NCI-H1694 treated with DMSO at 0.1 percent for 48 hours (cell line): ENCODE results near the gene VPS45.
"Not testable (repeated sequence)": the region's sequence is repeated elsewhere in the genome, so short reads cannot be mapped to it uniquely, and the experiment has no call there.

Source experiments
- DNase-seq: peaks from one replicate; lab custom pipeline; 2025; lab: John Stamatoyannopoulos, UW

Gene VPS45, protein sequence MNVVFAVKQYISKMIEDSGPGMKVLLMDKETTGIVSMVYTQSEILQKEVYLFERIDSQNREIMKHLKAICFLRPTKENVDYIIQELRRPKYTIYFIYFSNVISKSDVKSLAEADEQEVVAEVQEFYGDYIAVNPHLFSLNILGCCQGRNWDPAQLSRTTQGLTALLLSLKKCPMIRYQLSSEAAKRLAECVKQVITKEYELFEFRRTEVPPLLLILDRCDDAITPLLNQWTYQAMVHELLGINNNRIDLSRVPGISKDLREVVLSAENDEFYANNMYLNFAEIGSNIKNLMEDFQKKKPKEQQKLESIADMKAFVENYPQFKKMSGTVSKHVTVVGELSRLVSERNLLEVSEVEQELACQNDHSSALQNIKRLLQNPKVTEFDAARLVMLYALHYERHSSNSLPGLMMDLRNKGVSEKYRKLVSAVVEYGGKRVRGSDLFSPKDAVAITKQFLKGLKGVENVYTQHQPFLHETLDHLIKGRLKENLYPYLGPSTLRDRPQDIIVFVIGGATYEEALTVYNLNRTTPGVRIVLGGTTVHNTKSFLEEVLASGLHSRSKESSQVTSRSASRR

DNA sequence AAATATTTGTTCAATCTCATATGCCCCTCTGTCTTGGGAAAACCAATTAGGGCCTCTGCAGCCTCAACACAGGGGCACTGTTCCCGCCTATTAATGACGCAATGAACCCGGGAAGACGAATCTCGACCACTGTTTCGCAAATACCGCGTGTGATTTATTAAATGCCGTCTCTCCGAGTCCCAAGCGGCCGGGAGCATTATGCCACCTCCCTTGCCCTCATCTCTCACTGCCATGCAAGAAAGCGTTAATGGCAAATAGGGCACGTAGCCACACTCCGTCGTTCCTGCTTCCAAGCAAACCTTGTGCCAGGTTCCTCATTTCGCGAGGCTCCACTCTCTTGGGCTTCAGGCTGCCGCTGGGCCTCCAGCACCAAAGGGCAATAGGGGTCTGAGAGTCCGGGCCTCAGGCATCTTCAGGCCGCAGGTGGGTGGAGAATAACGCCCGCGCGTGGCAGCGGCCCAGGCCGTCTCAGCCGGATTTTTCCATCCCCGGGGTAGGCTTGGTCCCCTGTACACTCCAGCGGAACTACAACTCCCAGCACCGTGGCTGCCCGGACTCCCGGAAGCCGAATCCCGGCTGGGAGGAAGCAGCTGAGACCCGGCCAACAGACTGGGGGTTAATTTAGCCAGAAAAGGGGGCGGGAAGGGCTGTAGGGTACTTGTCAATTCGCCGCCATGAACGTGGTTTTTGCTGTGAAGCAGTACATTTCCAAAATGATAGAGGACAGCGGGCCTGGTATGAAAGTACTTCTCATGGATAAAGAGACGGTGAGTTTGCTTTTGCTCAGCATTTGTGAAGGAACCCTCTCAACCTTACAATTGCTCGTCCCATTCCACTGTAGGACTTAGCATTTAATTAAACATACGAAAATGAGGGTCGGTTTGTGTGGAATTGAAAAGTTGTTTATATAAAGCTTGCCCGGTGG, at the start of gene VPS45:
Gene VPS45, plus strand, starts transcription at position 593 of the 925 bp plus-strand sequence. Its CDS starts 82 bp downstream, at position 675.
- peak; percentile 95 for DNase-seq

- DNase-seq: no peak
Measured at GRCh38 chr1:150018165-150018564, 49.4 kb upstream of the VPS45 start.

DNA sequence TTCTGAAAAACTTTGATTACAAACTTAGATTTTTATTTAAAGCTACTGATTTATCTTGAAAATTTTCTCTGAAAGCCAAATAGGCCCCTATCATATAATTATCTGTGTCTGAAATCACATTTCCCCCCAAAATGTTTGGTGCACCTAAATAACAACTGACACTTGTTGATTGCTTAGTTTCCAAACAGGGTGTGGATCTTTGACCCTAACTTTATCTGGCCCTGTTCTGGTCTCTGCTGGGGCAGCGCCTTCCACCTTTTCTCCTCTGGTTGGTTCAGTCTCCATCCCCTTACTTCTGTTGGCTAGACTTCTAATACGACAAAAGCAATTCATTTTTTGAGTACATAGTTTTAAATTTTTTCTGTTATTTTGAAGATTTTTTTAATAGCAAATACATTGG, 46.9 kb upstream of the VPS45 start:
- no peak for DNase-seq

DNA sequence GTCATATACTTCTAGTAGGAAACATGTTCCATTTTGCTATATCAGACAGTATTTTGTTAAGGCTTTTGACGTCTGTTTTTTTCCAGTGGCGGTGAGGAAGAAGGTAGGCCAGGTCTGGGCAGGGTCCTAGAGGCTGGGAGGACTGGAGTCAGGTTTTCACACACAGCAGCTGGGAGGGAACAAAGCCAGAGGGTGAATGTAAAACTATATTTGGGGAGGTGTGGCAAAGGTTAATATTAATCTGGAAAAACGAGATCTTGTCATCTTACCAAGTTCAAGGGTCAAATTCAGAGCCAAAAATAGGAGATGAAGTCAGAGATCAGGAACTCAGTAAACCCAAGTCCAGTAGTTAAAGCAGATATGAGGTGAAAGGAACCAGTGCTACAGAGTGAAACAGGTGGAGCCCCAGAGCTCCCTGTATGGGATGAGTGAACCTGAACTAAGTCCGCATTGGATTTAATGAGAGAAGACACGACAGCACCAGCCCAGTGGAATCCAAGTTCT, 46.3 kb upstream of the VPS45 start:
- no peak for DNase-seq

GRCh38 chr1:150022357-150022756, 45.2 kb upstream of the VPS45 start:
- DNase-seq: no peak

DNA sequence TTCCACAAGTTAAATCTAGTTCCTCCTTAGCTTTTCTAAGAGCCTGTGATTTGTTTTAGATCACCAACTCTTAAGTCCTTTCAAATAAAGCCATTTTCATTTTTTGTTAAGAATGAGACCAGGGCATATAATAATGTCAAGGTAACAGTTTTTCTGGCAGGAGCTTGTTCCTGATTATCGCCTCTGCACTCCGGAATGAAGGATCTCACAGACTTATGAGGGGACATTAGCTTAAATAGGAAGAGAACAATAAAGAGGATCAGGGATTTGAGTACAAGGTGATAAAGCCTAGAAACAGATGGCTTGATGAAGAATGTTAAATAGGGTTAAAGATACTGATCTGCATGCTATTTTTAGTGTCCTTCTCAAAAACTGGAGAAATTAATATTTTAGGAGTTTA, 43.4 kb upstream of the VPS45 start:
- DNase-seq: no peak

GRCh38 chr1:150028322-150028721, 39.3 kb upstream of the VPS45 start:
- DNase-seq: no peak

DNA sequence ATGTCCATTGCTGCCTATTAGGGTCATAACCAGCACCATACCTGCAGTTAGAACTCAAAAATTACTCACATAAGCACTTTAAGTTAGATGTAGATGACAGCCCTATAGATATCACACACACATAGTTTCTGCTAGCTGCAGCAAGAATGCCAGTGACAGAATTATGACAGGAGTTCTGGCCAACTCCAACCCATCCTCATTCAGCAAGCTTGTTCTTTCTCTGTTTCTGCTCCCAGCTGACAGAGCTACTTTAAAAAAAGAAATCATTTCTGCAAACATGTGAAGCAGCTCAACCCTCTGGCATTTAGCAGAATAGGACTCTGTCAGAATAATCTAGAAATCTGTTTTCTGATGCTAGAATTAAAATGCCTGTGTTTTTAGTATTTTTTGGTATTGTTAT, 33.2 kb upstream of the VPS45 start:
- no peak for DNase-seq

DNA sequence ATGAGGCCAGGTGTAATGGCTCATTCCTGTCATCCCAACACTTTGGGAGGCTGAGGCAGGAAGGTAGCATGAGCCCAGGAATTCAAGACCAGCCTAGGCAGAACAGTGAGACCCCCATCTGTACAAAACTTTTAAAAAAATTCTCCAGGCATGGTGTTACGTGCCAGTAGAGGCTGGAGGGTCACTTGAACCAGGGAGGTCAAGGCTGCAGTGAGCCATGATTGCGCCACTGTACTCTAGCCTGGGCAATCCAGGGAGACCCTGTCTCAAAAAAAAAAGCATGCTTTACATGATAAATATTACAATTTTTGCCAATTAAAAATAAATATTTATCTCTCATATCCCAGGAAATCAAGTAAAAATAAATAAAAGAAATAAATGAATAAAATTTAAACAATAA, 17.6 kb upstream of the VPS45 start:
- no peak for DNase-seq

GRCh38 chr1:150051089-150051373, 16.5 kb upstream of the VPS45 start:
- no peak for DNase-seq

- DNase-seq: not testable (repeated sequence)
Measured at GRCh38 chr1:150051905-150052412, 15.6 kb upstream of the VPS45 start.

- DNase-seq: no peak
Measured at GRCh38 chr1:150053926-150054325, 13.7 kb upstream of the VPS45 start.

DNA sequence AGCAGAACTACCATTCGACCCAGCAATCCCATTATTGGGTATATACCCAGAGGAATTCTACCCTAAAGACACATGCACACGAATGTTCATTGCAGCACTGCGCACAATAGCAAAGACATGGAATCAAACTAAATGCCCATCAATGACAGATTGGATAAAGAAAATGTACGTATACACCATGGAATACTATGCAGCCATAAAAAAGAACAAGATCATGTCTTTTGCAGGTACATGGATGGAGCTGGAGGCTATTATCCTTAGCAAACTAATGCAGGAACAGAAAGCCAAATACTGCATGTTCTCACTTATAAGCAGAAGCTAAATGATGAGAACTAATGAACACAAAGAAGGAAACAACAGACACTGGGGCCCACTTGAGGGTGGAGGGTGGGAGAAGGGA, 12.1 kb upstream of the VPS45 start:
- not testable (repeated sequence) for DNase-seq

GRCh38 chr1:150056407-150056806, 11.2 kb upstream of the VPS45 start:
- no peak for DNase-seq

DNA sequence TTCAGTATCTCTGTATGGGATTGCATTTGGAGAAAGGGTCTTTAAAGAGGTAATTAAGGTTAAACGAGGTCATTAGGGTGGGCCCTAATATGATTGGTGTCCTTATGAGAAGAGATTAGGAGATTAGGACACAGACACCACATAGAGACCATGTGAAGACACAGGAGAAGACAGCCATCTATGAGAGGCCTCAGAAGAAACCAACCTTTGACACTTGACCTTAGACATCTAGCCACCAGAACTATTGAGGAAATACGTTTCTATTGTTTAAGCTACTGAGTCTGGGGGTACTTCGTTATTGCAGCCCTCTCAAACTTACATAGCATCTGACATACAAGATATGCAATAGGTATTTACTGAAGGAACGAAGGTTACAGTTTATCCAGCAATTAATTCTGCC, 7.3 kb upstream of the VPS45 start:
- DNase-seq: no peak

DNA sequence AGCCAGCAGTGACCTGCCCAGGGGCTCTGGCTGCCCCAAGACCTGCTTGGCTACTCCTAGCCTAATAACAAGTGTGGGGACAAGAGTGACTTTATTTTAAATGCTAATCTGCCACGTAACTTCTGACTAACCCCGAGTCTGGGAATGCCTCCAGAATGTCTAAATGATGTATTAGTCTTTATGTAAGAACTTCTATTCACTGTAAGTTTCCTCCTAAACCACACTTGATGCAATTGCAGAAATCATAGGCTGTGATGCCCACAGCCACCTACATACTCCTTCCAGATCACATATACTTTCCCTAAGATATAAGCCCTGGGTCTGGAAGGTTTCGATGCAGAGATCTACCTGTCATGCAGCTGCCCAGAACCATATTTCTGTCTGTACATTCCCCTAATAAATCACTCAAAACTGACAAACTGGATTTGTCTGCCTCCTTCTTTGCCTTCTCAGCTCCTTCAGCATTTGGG, 5.9 kb upstream of the VPS45 start:
- DNase-seq: no peak

DNA sequence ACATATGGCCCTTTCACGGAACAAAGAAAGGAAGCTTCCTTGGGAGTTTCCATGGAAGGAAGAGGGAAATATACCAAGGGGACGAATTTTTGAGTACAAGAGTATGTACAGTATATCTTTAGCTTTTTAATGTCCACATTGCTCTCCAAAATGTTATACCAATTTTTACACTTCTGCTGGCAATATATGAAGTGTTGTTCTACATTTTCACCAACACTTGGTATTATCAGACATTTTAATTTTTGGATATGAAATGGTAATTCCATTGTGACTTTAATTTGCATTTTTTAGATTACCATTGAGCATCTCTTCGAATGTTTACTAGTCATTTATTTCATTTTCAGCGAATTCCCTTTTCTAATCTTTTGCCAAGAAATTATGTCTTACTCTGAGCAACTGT, 5.5 kb upstream of the VPS45 start:
- DNase-seq: no peak

- no peak for DNase-seq
Measured at GRCh38 chr1:150065184-150065871, 2.2 kb upstream of the VPS45 start.

GRCh38 chr1:150066328-150066727, 1.2 kb upstream of the VPS45 start:
- DNase-seq: no peak

DNA sequence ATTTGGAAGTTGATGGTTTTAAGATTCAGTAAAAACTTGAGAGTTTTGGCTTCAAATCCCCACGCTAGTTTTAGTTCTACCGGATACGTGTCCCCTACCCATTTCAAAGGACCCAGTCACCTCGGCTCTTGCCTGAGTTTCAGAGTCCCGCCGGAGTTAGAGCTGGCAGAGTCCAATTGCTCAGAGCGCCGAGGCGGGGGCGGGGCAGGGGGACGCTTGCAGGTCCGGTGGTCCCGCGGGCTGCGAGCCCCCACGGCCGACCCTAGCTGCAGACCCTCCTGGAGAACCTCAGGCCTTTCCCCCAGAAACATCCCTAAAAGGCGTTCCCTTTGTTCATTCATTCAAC, 765 bp upstream of the VPS45 start:
- DNase-seq: peak; percentile 91

GRCh38 chr1:150068109-150068435, 496 bp downstream of the VPS45 start:
- no peak for DNase-seq

- no peak for DNase-seq
Measured at GRCh38 chr1:150069923-150070322, 2.3 kb downstream of the VPS45 start.
